GM12891 (cell line): ENCODE measurements around the gene RAET1E.

ENCODE experiments used
- PAX5 ChIP-seq: IDR thresholded peaks from 2 replicates; pipeline ENCODE4 v1.6.1; 2011; ENCODE audit warnings: low read length, moderate library complexity, mild to moderate bottlenecking; ENCODE audit not compliant: insufficient read depth, severe bottlenecking
- POLR2A ChIP-seq: IDR thresholded peaks from 2 replicates; pipeline ENCODE4 v1.6.1; 2011; ENCODE audit warnings: low read depth, low read length, control low read depth

GRCh38 chr6:149855741-149856140, 42.2 kb downstream of the RAET1E start:
- TF ChIP-seq PAX5 (no peak), POLR2A (no peak)
